GM21381 (cell line): Measurements from ENCODE around the gene ASPHD1.
"Not testable (repeated sequence)": the region's sequence is repeated elsewhere in the genome, so short reads cannot be mapped to it uniquely, and the experiment has no call there.

Experiments used
- ATAC-seq: cut with Tn5 transposase; IDR thresholded peaks from one replicate; pipeline ENCODE4 v1.9.1; 2021; ENCODE audit warnings: mild to moderate bottlenecking, moderate library complexity; ENCODE audit not compliant: unreplicated experiment

The ASPHD1 gene

GRCh38 chr16:29927070-29927905, 27.0 kb downstream of the ASPHD1 start:
- ATAC-seq = no peak

- not testable (repeated sequence) for ATAC-seq
Measured at GRCh38 chr16:29931750-29932149, 31.5 kb downstream of the ASPHD1 start.

GRCh38 chr16:29940656-29941055, 40.4 kb downstream of the ASPHD1 start:
- ATAC-seq = no peak

- ATAC-seq = no peak
Measured at GRCh38 chr16:29943846-29944799, 43.8 kb downstream of the ASPHD1 start.

- ATAC-seq = no peak
Measured at GRCh38 chr16:29947897-29948296, 47.6 kb downstream of the ASPHD1 start.

- ATAC-seq = no peak
Measured at GRCh38 chr16:29950806-29951461, 50.6 kb downstream of the ASPHD1 start.

GRCh38 chr16:29951625-29952365, 51.5 kb downstream of the ASPHD1 start:
- no peak for ATAC-seq
